ENCODE results near the gene REPIN1. TPM values are rescaled to one million over a fixed set of nuclear protein-coding genes. Genes with fewer than 3 reads are reported as not detected.

Gene REPIN1
- total and polyA plus RNA-seq, 9 of the 15 experiments (the other 6 are each of a cell fraction or from before 2014, with no cell fraction given), result 8.1 to 283 (median 94.3) TPM

GRCh38 chr7:150403376-150404171 is 35.0 kb downstream of the REPIN1 start (continued):
- TF ChIP-seq CREB3L1 (IDR thresholded peaks at IDR 0.05; ENCODE audit: borderline replicate concordance, low read depth) (no peak), CLOCK (CRISPR knock-in tag; IDR thresholded peaks at IDR 0.05; ENCODE audit: borderline replicate concordance) (no peak), ZC3H4 (CRISPR knock-in tag; IDR thresholded peaks at IDR 0.05; ENCODE audit: borderline replicate concordance) (peak; percentile 87; the same call in 1 of the 2 replicates), PATZ1 (CRISPR knock-in tag; IDR thresholded peaks at IDR 0.05; ENCODE audit: borderline replicate concordance) (no peak), MAX (CRISPR knock-in tag; IDR thresholded peaks at IDR 0.05) (peak; percentile 58; the same call in 1 of the 2 replicates)

Data from K562 (cell line).